Large intestine (tissue), 3 donors: ENCODE results near the gene CDC34. TPM values are rescaled to one million over a fixed set of nuclear protein-coding genes. Genes with fewer than 3 reads are reported as not detected.

ENCODE experiments used
- DNase-seq, 2 donors: peaks; one replicate each; pipeline versions ENCODE4 v3.0.0 to v3.0.0-alpha.2; 2013
- H3K27ac ChIP-seq: one replicate; pipeline ENCODE4 v1.5.1; 2013; ENCODE audit warnings: low read length
- H3K27me3 ChIP-seq: 2 replicates; pipeline ENCODE4 v1.6.1; 2013; ENCODE audit warnings: low read length; ENCODE audit not compliant: control insufficient read depth, insufficient read depth
- H3K36me3 ChIP-seq: 2 replicates; pipeline ENCODE4 v1.6.1; 2013; ENCODE audit warnings: low read length; ENCODE audit not compliant: control insufficient read depth, insufficient read depth
- H3K4me1 ChIP-seq: one replicate; pipeline ENCODE4 v1.6.1; 2013; ENCODE audit warnings: low read length; ENCODE audit not compliant: control insufficient read depth, insufficient read depth
- H3K4me3 ChIP-seq: one replicate; pipeline ENCODE4 v1.5.1; 2013; ENCODE audit warnings: low read length
- H3K9me3 ChIP-seq: one replicate; pipeline ENCODE4 v1.6.1; 2013; ENCODE audit warnings: mild to moderate bottlenecking, low read depth, low read length, moderate library complexity; ENCODE audit not compliant: control insufficient read depth
- WGBS: methylation state at CpG from one replicate; pipeline ENCODE4 v1.1.5; 2013; ENCODE audit warnings: low lambda C conversion rate; ENCODE audit not compliant: insufficient coverage; 5-methylcytosine and 5-hydroxymethylcytosine counted together
- polyA plus RNA-seq: library from polyadenylated mRNA; unstranded; fragments of 120-200 nt; gene quantifications from one replicate; pipeline ENCODE4 v1.2.1, GENCODE V29; 2013

Gene CDC34
- polyA plus RNA-seq, 1 donor = 69.8 TPM

DNA sequence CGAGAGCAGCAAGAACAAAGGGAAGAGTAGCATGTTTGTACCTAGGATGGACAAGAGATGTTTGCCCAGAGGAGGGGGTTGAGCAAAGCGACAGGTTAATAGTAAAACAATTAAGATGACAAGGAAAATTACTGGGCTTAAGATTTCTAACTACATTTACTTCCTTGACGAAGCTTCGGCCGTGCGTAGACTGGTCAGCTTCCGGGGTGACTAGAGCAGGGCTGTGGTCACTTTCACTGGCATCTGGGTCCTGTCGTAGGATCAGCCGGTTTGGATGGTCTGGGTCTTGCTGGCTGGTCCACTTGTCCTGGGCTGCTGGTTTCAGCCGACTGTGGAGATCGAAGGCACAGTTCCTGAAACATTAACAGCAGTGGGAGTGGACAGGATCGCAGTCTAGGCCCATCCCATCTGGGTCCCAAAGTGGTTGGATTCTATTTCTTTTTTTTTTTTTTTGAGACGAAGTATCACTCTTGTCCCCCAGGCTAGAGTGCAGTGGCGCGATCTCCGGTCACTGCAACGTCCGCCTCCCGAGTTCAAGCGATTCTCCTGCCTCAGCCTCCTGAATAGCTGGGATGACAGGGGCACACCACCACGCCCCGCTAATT is 35.8 kb downstream of the CDC34 start:
- no peak overlapping the region for H3K4me3 ChIP-seq
- no peaks in the 10 kb centered on the region for H3K4me1 ChIP-seq
- H3K27ac ChIP-seq = peak overlapping the region; percentile 60
- no CpG with 5 or more reads among the region's 22 CpGs for WGBS
- no peaks in the 10 kb centered on the region for H3K36me3 ChIP-seq
- H3K9me3 ChIP-seq = no peaks in the 10 kb centered on the region
- DNase-seq = no peak
- no peaks in the 10 kb centered on the region for H3K27me3 ChIP-seq

DNA sequence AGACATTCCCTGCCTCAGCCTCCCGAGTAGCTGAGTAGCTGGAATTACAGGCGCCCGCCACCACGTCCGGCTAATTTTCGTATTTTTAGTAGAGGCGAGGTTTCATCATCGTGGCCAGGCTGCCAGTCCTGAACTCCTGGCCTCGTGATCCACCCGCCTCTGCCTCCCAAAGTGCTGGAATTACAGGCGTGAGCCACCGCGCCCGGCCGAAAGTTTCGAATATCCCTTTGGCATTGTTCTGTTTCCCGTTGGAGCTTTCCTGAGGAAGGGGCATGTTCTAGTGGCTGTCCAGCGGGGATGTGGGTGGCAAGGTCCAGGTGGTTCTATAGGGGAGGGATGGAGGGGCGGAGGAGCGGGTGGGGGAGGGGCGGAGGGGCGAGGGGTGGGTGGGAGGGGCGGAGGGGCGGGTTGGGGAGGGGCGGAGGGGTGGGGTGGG is 38.7 kb downstream of the CDC34 start:
- no peak overlapping the region for H3K27ac ChIP-seq
- no CpG with 5 or more reads among the region's 25 CpGs for WGBS

DNA sequence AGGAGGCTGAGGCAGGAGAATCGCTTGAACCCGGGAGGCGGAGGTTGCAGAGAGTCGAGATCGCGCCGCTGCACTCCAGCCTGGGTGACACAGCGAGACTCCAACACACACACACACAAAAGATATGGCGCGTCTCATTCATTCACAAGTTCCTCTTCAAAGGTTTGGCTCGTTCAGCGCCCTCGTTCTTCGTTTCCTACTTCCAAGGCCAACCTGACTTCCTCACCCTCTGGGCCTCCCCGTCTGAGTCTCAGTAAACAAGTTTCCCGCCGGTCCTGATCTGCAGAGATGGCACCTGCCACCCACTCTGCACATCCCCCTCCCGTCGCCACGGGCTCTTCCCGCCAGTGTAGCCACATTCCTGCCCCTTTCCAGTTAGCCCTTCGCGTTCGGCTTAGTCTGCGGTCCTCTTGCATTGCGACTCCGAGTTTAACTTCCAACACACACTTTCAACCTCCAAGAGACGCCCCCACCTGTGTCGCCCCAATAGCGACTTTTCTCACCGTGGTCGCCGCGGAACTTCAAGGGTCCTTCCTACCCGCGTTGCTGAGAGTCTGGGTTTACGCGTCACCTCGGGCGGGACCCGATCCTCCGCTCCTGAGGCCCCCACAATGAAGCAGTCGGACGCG is 39.5 kb downstream of the CDC34 start:
- Histone ChIP-seq H3K36me3 (no peaks in the 10 kb centered on the region), H3K4me3 (peak overlapping the region; percentile 71), H3K9me3 (no peaks in the 10 kb centered on the region), H3K27me3 (no peaks in the 10 kb centered on the region), H3K4me1 (peaks cover 15% of the 10 kb centered on the region), H3K27ac (peak overlapping the region; percentile 96)
- DNase-seq = peak; percentile 39 to 79
- WGBS = no CpG with 5 or more reads among the region's 45 CpGs

More for the DNA sequence above, 38.7 kb downstream of the CDC34 start:
- H3K9me3 ChIP-seq = no peaks in the 10 kb centered on the region
- no peak for DNase-seq
- H3K27me3 ChIP-seq = no peaks in the 10 kb centered on the region
- no peaks in the 10 kb centered on the region for H3K36me3 ChIP-seq
- no peak overlapping the region for H3K4me3 ChIP-seq
- H3K4me1 ChIP-seq = peaks cover 9% of the 10 kb centered on the region

DNA sequence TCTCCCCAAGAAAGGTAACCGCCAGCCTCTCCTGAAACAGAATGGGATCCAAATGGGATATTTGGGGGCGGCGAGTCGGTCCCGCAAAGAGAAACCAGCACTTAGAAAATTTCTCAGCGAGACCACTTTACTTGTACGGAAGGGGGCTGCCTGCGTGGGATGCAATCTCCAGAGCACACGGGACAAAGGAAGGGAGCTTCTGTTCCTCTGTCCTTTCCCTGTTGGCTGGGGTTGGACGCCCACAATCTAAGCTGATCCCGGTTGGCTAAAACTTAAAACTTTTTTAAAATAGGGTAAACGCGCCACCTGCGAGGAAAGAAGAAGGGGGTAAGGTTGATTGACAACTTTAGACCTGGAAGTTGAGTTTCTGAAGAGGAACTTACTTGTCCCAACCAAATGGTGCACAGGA is 40.0 kb downstream of the CDC34 start:
- Histone ChIP-seq H3K27me3 (no peaks in the 10 kb centered on the region), H3K36me3 (no peaks in the 10 kb centered on the region), H3K4me3 (peak overlapping the region; percentile 71), H3K4me1 (peaks cover 16% of the 10 kb centered on the region), H3K9me3 (no peaks in the 10 kb centered on the region), H3K27ac (peak overlapping the region; percentile 96)
- no CpG with 5 or more reads among the region's 14 CpGs for WGBS
- DNase-seq = peak in 1 of 2 donors; percentile 74

DNA sequence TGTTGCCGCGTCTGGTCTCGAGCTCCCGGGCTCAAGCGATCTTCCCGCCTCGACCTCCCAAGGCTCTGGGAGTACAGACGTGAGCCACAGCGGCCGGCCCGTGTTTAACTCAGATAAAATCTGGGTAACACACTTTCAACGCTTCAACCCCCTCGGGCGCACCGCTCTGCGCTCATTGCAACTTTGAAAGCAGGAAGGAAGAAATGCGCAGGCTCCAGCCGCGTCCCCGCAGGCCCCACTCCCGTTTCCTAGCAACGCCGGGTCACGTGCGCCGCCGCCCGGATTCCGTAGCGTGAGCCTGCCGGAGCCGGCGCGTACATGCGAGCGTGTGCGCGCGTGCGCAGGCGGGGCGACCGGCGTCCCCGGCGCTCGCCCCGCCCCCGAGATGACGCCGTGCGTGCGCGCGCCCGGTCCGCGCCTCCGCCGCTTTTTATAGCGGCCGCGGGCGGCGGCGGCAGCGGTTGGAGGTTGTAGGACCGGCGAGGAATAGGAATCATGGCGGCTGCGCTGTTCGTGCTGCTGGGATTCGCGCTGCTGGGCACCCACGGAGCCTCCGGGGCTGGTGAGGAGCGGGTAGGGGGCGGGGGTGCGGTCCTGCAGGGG is 40.7 kb downstream of the CDC34 start, which contains the start of gene BSG:
Gene BSG (plus strand): TSS at position 457 of the 603 bp plus-strand sequence. CDS start 39 bp downstream, at position 496.
- DNase-seq = peak; percentile 98 to 99
- Histone ChIP-seq H3K4me1 (peaks cover 19% of the 10 kb centered on the region), H3K27ac (peak within 1 kb of the TSS; percentile 96), H3K4me3 (peak within 1 kb of the TSS; percentile 99), H3K27me3 (no peaks in the 10 kb centered on the region), H3K36me3 (peaks cover 4% of the 10 kb centered on the region), H3K9me3 (no peaks in the 10 kb centered on the region)
- WGBS = no CpG with 5 or more reads among the region's 79 CpGs

DNA sequence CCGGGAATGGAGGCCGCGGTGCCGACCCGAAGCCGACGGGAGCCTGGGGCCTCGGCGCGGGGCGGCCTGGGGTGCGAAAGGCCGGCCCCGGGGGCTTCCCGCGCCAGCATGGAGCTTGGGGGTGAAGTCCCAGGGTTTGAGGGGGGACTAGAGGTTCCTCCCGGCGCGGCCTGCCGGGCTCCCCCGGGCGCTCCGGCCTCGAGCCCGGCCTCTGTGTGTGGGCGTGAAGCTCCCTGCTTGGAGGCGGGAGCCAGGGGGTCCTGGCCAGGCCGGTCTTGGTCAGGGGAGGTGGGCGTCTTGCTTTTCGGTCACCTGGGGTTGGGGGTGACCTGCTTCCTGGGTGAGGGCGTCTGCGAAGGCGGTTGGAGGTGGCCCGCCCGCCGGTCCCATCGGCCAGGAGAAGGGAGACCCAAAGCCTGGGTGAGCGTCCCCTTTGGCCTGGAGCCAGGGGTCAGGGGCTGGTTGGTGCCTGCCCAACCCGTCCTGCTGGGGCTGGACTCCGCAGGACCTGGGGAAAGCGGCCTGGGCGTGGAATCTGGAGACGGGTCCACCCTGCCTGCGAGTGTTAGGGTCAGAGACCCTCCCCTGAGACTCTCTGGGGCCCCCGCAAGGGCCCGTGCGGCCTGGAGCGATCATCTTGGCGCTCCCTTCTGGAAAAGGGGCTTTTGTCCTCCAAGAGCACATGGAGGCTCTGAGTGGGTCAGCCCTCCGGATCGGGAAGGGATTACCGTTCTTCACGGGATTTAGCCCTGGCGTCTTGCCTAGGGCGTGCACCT is 41.4 kb downstream of the CDC34 start:
- no peaks in the 10 kb centered on the region for H3K27me3 ChIP-seq
- H3K36me3 ChIP-seq = peaks cover 10% of the 10 kb centered on the region
- H3K4me1 ChIP-seq = peaks cover 19% of the 10 kb centered on the region
- peak overlapping the region; percentile 84 for H3K27ac ChIP-seq
- no peaks in the 10 kb centered on the region for H3K9me3 ChIP-seq
- peak; percentile 34 to 73 for DNase-seq
- H3K4me3 ChIP-seq = peak overlapping the region; percentile 99
- no CpG with 5 or more reads among the region's 55 CpGs for WGBS

DNA sequence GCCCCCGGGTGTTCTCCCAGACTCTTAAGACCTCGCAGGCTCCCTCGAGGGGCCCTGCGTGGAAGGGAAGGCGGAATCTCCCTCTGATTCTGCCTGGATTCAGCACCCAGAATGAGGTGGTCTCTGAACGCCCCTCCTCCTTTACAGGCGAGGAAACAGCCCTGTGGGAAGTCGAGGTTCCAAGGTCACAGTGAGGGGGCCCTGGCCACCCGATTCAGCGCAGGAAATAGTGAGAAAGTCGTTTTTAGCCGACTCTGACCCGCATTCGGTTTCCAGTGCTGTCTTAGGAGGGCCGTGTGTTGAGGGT is 41.9 kb downstream of the CDC34 start:
- H3K9me3 ChIP-seq = no peaks in the 10 kb centered on the region
- peak overlapping the region; percentile 84 for H3K27ac ChIP-seq
- no CpG with 5 or more reads among the region's 15 CpGs for WGBS
- no peak for DNase-seq
- H3K36me3 ChIP-seq = peaks cover 15% of the 10 kb centered on the region
- peaks cover 19% of the 10 kb centered on the region for H3K4me1 ChIP-seq
- H3K27me3 ChIP-seq = no peaks in the 10 kb centered on the region
- H3K4me3 ChIP-seq = peak overlapping the region; percentile 99

DNA sequence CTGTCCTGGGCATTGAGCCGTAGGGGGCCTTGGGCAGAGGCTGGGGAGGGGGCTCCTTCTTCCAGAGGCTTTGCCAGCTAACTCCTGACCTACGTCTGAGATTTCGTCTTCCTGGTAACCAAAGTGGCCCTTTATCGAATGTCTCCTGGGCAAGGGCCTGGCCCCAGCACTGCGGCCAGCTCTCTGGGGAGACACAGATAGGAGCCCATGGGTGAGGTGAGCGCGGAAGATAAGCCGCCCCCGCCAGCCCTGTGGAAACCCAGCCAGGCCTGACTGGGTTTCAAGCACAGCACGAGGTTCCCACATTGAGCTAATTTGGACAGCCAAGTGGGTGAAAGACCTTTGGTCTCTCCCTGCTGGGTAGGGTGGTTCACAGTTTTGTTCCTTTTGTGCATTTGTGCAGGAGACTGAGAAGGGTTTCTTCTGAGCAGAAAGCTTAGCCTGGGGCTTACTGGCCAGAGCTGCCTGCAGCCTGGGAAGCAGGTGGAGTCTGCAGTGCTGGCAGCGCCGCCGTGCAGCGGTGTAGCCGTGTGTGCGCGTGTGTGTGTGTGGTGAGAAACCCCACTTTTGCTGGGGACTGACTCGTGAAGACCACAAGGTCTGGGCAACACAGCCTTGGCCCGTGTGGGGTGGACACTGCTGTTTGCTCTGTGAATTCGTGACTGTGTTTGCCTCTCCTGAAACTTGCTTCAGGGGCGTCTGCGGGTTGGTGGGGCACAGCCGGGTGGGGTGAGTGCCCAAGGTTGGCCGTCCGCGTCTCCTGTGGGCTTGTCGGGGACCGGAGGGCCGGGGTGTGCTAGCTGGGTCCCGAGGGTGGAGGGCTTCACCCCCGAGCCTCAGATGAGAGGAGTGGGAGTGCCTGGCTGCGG is 43.3 kb downstream of the CDC34 start:
- H3K9me3 ChIP-seq = peaks cover 6% of the 10 kb centered on the region
- peaks cover 19% of the 10 kb centered on the region for H3K4me1 ChIP-seq
- peak overlapping the region; percentile 38 for H3K4me3 ChIP-seq
- H3K27me3 ChIP-seq = no peaks in the 10 kb centered on the region
- H3K27ac ChIP-seq = peak overlapping the region; percentile 58
- peak in 1 of 2 donors; percentile 50 for DNase-seq
- H3K36me3 ChIP-seq = peaks cover 27% of the 10 kb centered on the region
- WGBS = no CpG with 5 or more reads among the region's 32 CpGs

DNA sequence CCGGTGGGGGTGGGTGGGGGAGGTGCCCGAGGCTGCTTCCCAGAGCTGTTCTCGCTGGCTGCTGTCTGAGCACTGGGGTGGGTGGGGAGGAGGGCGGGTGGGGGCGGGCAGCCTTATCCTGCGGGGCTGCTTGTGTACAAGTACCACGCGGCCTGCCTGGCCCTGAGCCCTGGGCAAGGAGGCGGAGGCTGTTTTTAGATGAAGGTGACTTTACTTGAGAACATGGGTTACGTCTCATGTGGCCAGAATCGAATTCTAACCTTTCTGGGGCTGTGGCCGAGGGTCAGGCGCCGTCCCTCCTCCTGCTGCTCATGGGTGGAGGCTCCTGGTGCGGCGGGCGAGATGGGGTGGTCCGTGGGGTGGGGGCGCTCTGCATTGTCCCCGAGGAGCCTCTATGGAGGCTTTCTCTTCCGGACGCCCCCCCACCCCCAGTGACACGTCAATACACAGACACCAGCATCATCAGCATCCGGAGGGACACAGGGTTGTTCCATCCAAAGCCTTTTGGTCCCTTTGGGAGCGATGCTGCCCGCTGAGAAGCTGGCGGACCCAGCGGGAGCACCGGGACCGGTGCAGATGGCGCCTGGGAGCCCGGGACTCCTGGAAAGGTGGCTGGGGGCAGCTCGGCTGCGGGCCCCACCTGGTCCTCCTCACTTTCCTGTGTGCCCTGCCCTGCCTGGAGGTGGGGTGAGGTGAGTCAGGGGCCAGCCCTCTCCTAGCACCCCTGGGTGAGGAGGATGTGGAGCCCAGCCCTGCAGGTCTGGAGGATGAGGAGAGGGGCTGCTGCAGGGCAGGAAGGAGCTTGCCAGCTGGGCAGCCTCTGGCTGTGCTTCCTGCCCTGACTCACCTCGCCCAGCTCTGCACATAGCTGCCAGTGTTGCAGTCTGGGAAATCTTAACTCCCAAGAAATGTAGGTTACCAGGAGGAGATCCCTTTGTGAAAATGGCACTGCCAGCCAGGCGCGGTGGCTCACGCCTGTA is 44.3 kb downstream of the CDC34 start:
- H3K36me3 ChIP-seq = peaks cover 35% of the 10 kb centered on the region
- peak overlapping the region; percentile 38 for H3K4me3 ChIP-seq
- DNase-seq = no peak
- peaks cover 6% of the 10 kb centered on the region for H3K9me3 ChIP-seq
- H3K4me1 ChIP-seq = peaks cover 19% of the 10 kb centered on the region
- H3K27ac ChIP-seq = no peak overlapping the region
- no peaks in the 10 kb centered on the region for H3K27me3 ChIP-seq
- no CpG with 5 or more reads among the region's 38 CpGs for WGBS
